ENCODE data around the gene MARCHF10. TPM values are rescaled to one million over a fixed set of nuclear protein-coding genes. Genes with fewer than 3 reads are reported as not detected.

The MARCHF10 gene
- total RNA-seq, 2 experiments from 2014 or later = not detected

- H3K4me1 ChIP-seq (ENCODE audit: insufficient read depth, low read length, poor library complexity, severe bottlenecking) = no peaks in the 10 kb centered on the region
- ChIA-PET CTCF (ENCODE audit: unreplicated experiment) (no interaction called here), POLR2A (no interaction called here)
- H3K79me2 ChIP-seq (ENCODE audit: insufficient read depth, low read depth, low read length) = no peaks in the 10 kb centered on the region
- no peaks in the 10 kb centered on the region for H4K20me1 ChIP-seq (ENCODE audit: insufficient read depth, low read length)
- H3K4me2 ChIP-seq (ENCODE audit: low read length) = no peak overlapping the region
- no TSS peak for BruUV-seq (replicated peaks)
- TF ChIP-seq CTCF (conservative IDR thresholded peaks at IDR 0.05; ENCODE audit: low read length) (no peak), EZH2phosphoT487 (IDR thresholded peaks at IDR 0.05; ENCODE audit: borderline replicate concordance, low read depth, low read length) (no peak)
- H3K36me3 ChIP-seq (ENCODE audit: insufficient read depth, low read length) = no peaks in the 10 kb centered on the region
- intact Hi-C loops (cut with micrococcal nuclease; ENCODE audit: unreplicated experiment) = no loop called here
- no peaks in the 10 kb centered on the region for H3K9me3 ChIP-seq (ENCODE audit: low read length)
- no peak overlapping the region for H2AFZ ChIP-seq (ENCODE audit: low read length)
- no peaks in the 10 kb centered on the region for H3K9me2 ChIP-seq (ENCODE audit: insufficient read depth, low read length)
- H3K4me3 ChIP-seq (ENCODE audit: low read depth, low read length, poor library complexity, severe bottlenecking) = no peak overlapping the region
- no peak overlapping the region for H3K27ac ChIP-seq (ENCODE audit: low read depth, low read length, poor library complexity, severe bottlenecking)
- no peak for DNase-seq (ENCODE audit: low spot score)
Measured at GRCh38 chr17:62725791-62726249, 82.3 kb downstream of the MARCHF10 start.

GRCh38 chr17:62724398-62725146 is 83.5 kb downstream of the MARCHF10 start:
- no TSS peak for BruUV-seq (replicated peaks)
- TF ChIP-seq CTCF (conservative IDR thresholded peaks at IDR 0.05; ENCODE audit: low read length) (no peak), EZH2phosphoT487 (IDR thresholded peaks at IDR 0.05; ENCODE audit: borderline replicate concordance, low read depth, low read length) (no peak)
- peak overlapping the region; percentile 37; the same call in 1 of the 2 replicates for H3K4me2 ChIP-seq (ENCODE audit: low read length)
- H2AFZ ChIP-seq (ENCODE audit: low read length) = peak overlapping the region; percentile 46; the same call in 1 of the 2 replicates
- ChIA-PET CTCF (ENCODE audit: unreplicated experiment) (interaction anchor here (0.5 kb wide), 1 partner anchor 50 kb away, joined by 3 read pairs; no protein-coding TSS in a partner anchor), POLR2A (interaction anchor here (1.0 kb wide), 1 partner anchor 14 kb away, joined by 3 read pairs; no protein-coding TSS in a partner anchor)
- H3K79me2 ChIP-seq (ENCODE audit: insufficient read depth, low read depth, low read length) = no peaks in the 10 kb centered on the region
- no peaks in the 10 kb centered on the region for H3K9me3 ChIP-seq (ENCODE audit: low read length)
- no peak overlapping the region for H3K27ac ChIP-seq (ENCODE audit: low read depth, low read length, poor library complexity, severe bottlenecking)
- intact Hi-C loops (cut with micrococcal nuclease; ENCODE audit: unreplicated experiment) = loop anchor here (5.0 kb wide), 1 partner anchor 243 kb away; the partner anchor contains the start of gene TANC2
- no peaks in the 10 kb centered on the region for H3K9me2 ChIP-seq (ENCODE audit: insufficient read depth, low read length)
- H3K36me3 ChIP-seq (ENCODE audit: insufficient read depth, low read length) = no peaks in the 10 kb centered on the region
- no peaks in the 10 kb centered on the region for H3K4me1 ChIP-seq (ENCODE audit: insufficient read depth, low read length, poor library complexity, severe bottlenecking)
- no peaks in the 10 kb centered on the region for H4K20me1 ChIP-seq (ENCODE audit: insufficient read depth, low read length)
- peak; percentile 14 for DNase-seq (ENCODE audit: low spot score)
- H3K4me3 ChIP-seq (ENCODE audit: low read depth, low read length, poor library complexity, severe bottlenecking) = no peak overlapping the region

- H3K4me1 ChIP-seq (ENCODE audit: insufficient read depth, low read length, poor library complexity, severe bottlenecking) = no peaks in the 10 kb centered on the region
- no peak overlapping the region for H3K27ac ChIP-seq (ENCODE audit: low read depth, low read length, poor library complexity, severe bottlenecking)
- DNase-seq (ENCODE audit: low spot score) = no peak
- H3K9me3 ChIP-seq (ENCODE audit: low read length) = no peaks in the 10 kb centered on the region
- no peaks in the 10 kb centered on the region for H3K9me2 ChIP-seq (ENCODE audit: insufficient read depth, low read length)
- ChIA-PET CTCF (ENCODE audit: unreplicated experiment) (interaction anchor here (0.5 kb wide), 1 partner anchor 50 kb away, joined by 3 read pairs; no protein-coding TSS in a partner anchor), POLR2A (interaction anchor here (1.0 kb wide), 1 partner anchor 13 kb away, joined by 3 read pairs; no protein-coding TSS in a partner anchor)
- no peak overlapping the region for H3K4me3 ChIP-seq (ENCODE audit: low read depth, low read length, poor library complexity, severe bottlenecking)
- H3K79me2 ChIP-seq (ENCODE audit: insufficient read depth, low read depth, low read length) = no peaks in the 10 kb centered on the region
- TF ChIP-seq CTCF (conservative IDR thresholded peaks at IDR 0.05; ENCODE audit: low read length) (no peak), EZH2phosphoT487 (IDR thresholded peaks at IDR 0.05; ENCODE audit: borderline replicate concordance, low read depth, low read length) (no peak)
- H4K20me1 ChIP-seq (ENCODE audit: insufficient read depth, low read length) = no peaks in the 10 kb centered on the region
- H3K36me3 ChIP-seq (ENCODE audit: insufficient read depth, low read length) = no peaks in the 10 kb centered on the region
- intact Hi-C loops (cut with micrococcal nuclease; ENCODE audit: unreplicated experiment) = loop anchor here (5.0 kb wide), 1 partner anchor 243 kb away; the partner anchor contains the start of gene TANC2
- H2AFZ ChIP-seq (ENCODE audit: low read length) = no peak overlapping the region
- BruUV-seq (replicated peaks) = no TSS peak
- no peak overlapping the region for H3K4me2 ChIP-seq (ENCODE audit: low read length)
Measured at GRCh38 chr17:62723842-62724241, 84.3 kb downstream of the MARCHF10 start.
